Thoracic aorta (tissue), 2 donors: Measurements from ENCODE around the gene IL19. TPM values are rescaled to one million over a fixed set of nuclear protein-coding genes. Genes with fewer than 3 reads are reported as not detected.
A peak's percentile ranks its signal among the peaks of the same experiment; 100 is the strongest.

ENCODE experiments used
- ATAC-seq: fragments of 150-250 bp; one replicate; pipeline ENCODE4 v1.8.0; 2017; ENCODE audit warnings: low read depth; ENCODE audit not compliant: insufficient number of reproducible peaks, low FRiP score
- DNase-seq: peaks from one replicate; pipeline ENCODE4 v3.0.0-alpha.2; 2020; ENCODE audit warnings: low spot score
- H3K27ac ChIP-seq, 2 donors: fragments of 200-600 bp; sonication (generic); 1 replicate in 1 of 2; 2 replicates in 1 of 2; pipeline ENCODE4 v1.5.1; 2016; ENCODE audit warnings: mild to moderate bottlenecking in 2 of 2, moderate library complexity in 2 of 2
- H3K27me3 ChIP-seq: fragments of 200-600 bp; sonication (generic); replicated peaks from 2 replicates; pipeline ENCODE4 v1.6.0; 2016; ENCODE audit warnings: mild to moderate bottlenecking; ENCODE audit not compliant: insufficient read depth
- H3K36me3 ChIP-seq: fragments of 200-600 bp; sonication (generic); one replicate; pipeline ENCODE4 v1.5.1; 2016
- H3K4me1 ChIP-seq, 2 donors: fragments of 200-600 bp; sonication (generic); 1 replicate in 1 of 2; 2 replicates in 1 of 2; pipeline versions ENCODE4 v1.5.1 to v1.6.0; 2016; ENCODE audit warnings: low read depth in 2 of 2, mild to moderate bottlenecking in 1 of 2; ENCODE audit not compliant: control insufficient read depth in 1 of 2
- H3K4me3 ChIP-seq: fragments of 200-600 bp; sonication (generic); 2 replicates; pipeline ENCODE4 v1.5.1; 2016; ENCODE audit warnings: mild to moderate bottlenecking
- H3K9me3 ChIP-seq: fragments of 200-600 bp; sonication (generic); 2 replicates; pipeline ENCODE4 v1.5.1; 2016
- total RNA-seq, 2 donors: library from RNA; depleted of rRNA; stranded (reverse); fragments of >200 nt; gene quantifications; one replicate each; pipeline versions ENCODE4 v1.1.0 to v1.2.3, GENCODE V29; 2016
- TF ChIP-seq, protein P1 (sequence below): fragments of 200-600 bp; sonication (generic); IDR thresholded peaks from one replicate; pipeline ENCODE4 v1.5.1; 2019; ENCODE audit warnings: antibody characterized with exemption

The IL19 gene
- total RNA-seq, 2 donors from 2014 or later: not detected

DNA sequence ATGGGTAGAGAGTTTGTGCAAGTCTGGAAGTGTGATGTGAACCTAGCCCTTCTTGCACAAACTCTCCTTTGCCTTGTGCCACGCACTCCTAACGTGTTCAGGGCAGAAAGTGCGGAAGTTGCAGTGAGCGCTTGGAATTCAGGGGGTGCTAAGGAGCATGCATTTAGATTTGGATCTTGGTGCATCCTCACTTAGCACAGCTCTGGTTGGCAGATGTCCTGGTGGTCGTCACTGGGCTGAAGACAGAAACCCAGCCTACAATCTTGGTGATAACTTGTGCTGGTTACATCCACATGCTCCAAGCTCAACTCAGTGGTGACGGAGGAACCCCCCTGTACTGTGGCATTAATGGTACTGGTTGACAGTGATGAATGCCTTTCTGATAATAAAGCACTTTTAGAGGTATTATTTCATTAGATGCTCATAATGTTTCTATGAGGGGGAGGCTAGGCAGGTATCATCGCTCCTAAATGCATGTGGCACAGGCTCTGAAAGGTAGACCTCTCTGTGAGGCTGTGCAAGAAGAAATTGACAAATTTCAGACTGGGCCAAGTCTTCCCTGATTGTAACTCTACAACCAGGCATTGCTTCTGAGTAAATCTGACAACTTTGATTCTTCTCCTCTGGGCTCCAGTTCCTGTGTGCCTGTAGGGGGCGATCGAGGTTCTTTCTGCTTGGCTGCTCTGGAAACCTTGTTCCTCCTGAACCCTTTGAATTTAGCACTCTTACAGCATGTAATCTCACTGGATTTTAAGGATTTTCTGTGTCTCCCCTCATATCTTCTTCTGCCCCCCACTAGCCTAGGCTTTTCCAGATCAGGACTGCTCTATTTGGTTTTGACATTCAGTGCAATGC is 45.2 kb upstream of the IL19 start:
- ATAC-seq (no peak), DNase-seq (no peak)
- Histone ChIP-seq H3K4me1 (peaks cover 34 to 67% of the 10 kb centered on the region in 2 donors), H3K27me3 (no peaks in the 10 kb centered on the region), H3K9me3 (no peaks in the 10 kb centered on the region), H3K27ac (no peak overlapping the region), H3K4me3 (no peak overlapping the region), H3K36me3 (peaks cover 11% of the 10 kb centered on the region)
- TF ChIP-seq, protein P1, sequence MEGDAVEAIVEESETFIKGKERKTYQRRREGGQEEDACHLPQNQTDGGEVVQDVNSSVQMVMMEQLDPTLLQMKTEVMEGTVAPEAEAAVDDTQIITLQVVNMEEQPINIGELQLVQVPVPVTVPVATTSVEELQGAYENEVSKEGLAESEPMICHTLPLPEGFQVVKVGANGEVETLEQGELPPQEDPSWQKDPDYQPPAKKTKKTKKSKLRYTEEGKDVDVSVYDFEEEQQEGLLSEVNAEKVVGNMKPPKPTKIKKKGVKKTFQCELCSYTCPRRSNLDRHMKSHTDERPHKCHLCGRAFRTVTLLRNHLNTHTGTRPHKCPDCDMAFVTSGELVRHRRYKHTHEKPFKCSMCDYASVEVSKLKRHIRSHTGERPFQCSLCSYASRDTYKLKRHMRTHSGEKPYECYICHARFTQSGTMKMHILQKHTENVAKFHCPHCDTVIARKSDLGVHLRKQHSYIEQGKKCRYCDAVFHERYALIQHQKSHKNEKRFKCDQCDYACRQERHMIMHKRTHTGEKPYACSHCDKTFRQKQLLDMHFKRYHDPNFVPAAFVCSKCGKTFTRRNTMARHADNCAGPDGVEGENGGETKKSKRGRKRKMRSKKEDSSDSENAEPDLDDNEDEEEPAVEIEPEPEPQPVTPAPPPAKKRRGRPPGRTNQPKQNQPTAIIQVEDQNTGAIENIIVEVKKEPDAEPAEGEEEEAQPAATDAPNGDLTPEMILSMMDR: peak; percentile 14

DNA sequence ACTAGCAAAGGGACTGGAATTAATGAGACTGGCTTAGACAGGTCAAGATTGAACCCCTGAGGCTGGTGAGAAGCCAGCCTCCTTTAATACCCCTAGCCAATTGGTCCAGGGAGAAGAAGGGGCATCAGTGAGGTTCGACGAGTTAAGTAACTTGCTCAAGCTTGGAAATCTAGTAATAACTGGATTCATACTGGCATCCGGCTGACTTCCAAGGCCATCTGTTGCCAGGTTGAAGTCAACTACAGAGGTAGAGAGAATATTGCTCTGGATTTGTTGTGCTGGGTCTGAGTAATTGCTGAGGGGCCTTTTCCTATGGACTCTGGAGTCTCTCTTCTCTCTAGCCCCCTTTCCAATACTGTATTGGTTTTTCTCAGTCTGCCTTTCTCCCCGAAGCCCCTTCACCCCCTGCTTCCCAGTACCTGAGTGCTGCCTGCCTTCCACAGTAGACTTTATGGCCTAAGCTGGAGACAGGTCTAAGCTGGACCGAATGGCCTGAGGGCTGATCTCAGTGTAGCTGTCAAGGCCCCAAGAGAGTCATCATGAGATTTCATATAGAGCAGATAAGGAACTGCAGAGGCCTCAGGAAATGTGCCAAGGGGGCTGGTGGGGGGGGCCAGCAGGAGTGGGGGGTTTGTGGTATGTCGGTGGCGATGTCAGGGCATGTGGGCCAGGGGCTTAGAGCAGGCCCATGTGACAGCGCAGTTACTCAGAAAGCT is 42.4 kb upstream of the IL19 start:
- Histone ChIP-seq H3K36me3 (peaks cover 39% of the 10 kb centered on the region), H3K4me1 (peaks cover 28 to 53% of the 10 kb centered on the region in 2 donors), H3K27me3 (no peaks in the 10 kb centered on the region), H3K9me3 (no peaks in the 10 kb centered on the region), H3K4me3 (no peak overlapping the region), H3K27ac (no peak overlapping the region)
- TF ChIP-seq, protein P1: no peak
- ATAC-seq (no peak), DNase-seq (no peak)

DNA sequence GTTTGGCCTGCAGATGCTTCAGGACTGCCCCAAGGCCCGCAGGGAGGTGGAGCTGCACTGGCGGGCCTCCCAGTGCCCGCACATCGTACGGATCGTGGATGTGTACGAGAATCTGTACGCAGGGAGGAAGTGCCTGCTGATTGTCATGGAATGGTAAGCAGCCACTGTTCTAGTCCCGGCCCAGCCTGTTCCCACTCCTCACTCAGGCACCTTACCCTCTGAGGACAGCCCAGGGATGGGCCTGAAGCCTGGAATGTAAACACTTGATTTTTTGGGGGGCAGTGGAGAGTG is 41.9 kb upstream of the IL19 start:
- Histone ChIP-seq H3K27me3 (no peaks in the 10 kb centered on the region), H3K36me3 (peaks cover 42% of the 10 kb centered on the region), H3K9me3 (no peaks in the 10 kb centered on the region), H3K4me3 (no peak overlapping the region), H3K4me1 (peaks cover 23 to 48% of the 10 kb centered on the region in 2 donors), H3K27ac (no peak overlapping the region)
- no peak for ATAC-seq
- DNase-seq: no peak
- TF ChIP-seq, protein P1: no peak

DNA sequence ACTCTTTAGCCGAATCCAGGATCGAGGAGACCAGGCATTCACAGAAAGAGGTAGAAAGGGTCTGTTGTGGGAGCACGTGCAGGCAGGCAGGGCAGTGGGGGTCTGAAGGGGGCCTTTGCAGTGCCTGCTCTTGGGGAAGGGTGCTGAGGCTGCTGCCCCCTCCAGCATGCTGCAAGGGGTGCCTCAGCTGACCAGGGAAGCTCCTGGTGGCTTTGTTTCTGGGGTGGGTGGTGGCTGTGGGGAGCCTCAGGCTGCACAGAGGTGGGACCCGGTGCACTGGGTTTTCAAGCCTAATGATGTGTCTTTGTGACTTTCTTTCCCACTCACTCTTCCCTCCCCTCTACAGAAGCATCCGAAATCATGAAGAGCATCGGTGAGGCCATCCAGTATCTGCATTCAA is 41.5 kb upstream of the IL19 start:
- H3K27ac ChIP-seq: no peak overlapping the region
- no peak for DNase-seq
- H3K4me3 ChIP-seq: no peak overlapping the region
- TF ChIP-seq, protein P1: no peak
- no peaks in the 10 kb centered on the region for H3K9me3 ChIP-seq
- H3K27me3 ChIP-seq: no peaks in the 10 kb centered on the region
- H3K4me1 ChIP-seq: peaks cover 19 to 44% of the 10 kb centered on the region in 2 donors
- H3K36me3 ChIP-seq: peaks cover 46% of the 10 kb centered on the region
- no peak for ATAC-seq

DNA sequence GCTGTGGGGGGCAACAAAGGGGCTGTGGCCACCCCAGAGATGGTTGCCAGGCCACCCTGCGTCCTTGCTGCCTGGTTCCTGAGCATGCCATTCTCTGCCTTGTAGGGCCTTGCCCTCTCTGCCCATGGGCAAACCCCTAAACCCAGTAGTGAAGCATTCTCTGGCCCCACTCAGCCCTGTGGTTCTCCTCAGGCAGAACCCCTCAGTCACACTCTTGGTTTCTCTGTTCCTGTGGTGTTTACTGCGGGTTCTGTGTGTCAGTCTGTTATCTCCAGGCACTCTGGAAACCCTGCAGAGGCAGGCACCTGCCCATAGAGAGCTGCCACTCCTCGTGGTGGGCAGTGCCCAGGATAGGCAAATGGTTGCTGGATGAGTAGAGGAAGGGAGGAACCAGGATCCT is 41.1 kb upstream of the IL19 start:
- Histone ChIP-seq H3K36me3 (peaks cover 51% of the 10 kb centered on the region), H3K27me3 (no peaks in the 10 kb centered on the region), H3K27ac (no peak overlapping the region), H3K4me3 (no peak overlapping the region), H3K4me1 (peaks cover 14 to 40% of the 10 kb centered on the region in 2 donors), H3K9me3 (no peaks in the 10 kb centered on the region)
- TF ChIP-seq, protein P1: no peak
- DNase-seq: no peak
- ATAC-seq: no peak
